HG03520 (cell line): Measurements from ENCODE around the gene PYCARD.
"Not testable (repeated sequence)": the region's sequence is repeated elsewhere in the genome, so short reads cannot be mapped to it uniquely, and the experiment has no call there.

Source experiments
- ATAC-seq: cut with Tn5 transposase; IDR thresholded peaks from one replicate; pipeline ENCODE4 v1.9.1; 2021; ENCODE audit warnings: mild to moderate bottlenecking, moderate library complexity; ENCODE audit not compliant: unreplicated experiment

The PYCARD gene

GRCh38 chr16:31202414-31203375, at the start of gene PYCARD:
TSS of gene PYCARD (minus strand) at chr16:31202760. CDS start at chr16:31202690, 70 bp downstream.
- ATAC-seq: no peak

DNA sequence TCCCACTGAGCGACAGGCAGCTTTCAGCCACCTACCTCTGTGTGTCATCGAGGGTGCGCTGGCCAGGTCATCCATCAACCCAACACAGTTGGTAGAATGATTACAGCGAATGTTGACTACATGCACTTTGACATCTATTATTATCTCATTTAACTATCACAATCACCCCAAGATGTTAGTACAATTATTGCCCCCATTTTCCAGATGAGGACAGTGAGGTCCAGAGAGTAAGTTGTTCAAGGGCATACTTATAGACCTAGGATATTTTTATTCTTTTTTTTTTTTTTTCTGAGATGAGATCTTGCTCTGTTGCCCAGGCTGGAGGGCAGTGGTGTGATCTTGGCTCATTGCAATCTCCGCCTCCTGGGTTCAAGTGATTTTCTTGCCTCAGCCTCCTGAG, 48.9 kb upstream of the PYCARD start:
- no peak for ATAC-seq

DNA sequence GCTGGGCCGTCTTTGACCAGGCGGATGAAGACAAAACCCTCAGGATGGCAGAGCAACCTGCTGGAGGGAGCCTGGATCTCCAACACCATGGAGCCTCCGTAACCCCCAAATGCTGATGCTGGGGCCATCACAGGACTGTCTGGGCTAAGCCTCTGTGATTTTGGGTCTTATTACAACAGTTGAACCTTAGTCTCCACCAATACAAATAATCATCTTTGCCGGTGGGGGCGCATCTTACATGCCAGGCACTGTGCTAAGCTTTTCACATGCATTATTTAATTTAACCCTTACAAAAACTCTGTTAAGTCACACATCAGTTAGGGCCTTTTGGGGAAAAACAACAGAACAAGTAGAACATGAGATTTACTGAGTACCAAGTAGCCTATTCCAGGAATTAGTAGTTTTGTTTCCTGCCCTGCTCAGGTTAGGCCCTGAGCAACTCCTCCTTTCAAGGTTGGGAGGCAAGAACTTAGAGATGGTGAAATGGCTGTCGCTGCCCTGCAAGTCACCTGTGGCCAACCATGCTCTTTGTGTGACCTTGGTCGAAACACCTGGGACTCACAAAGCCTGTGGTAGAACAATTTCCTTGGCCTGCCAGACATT, 48.3 kb upstream of the PYCARD start:
- no peak for ATAC-seq

DNA sequence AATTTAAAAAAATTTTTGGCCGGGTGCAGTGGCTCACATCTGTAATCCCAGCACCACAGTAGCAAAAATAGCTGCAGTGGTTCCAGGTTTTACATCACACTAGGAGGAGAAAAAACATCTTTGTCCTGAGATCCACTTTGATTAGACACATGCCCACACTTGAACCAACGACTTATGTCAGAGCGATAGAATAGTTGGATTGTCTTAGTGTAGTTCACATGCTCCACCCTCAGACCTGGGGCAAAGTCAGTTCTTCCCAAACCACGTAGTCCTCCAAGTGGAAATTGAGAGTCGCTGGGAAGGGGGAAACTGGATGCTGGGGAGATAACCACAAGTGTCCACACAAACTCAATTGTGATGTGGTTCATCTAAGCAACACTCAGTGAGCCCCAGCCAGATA, 45.8 kb upstream of the PYCARD start:
- ATAC-seq: no peak

DNA sequence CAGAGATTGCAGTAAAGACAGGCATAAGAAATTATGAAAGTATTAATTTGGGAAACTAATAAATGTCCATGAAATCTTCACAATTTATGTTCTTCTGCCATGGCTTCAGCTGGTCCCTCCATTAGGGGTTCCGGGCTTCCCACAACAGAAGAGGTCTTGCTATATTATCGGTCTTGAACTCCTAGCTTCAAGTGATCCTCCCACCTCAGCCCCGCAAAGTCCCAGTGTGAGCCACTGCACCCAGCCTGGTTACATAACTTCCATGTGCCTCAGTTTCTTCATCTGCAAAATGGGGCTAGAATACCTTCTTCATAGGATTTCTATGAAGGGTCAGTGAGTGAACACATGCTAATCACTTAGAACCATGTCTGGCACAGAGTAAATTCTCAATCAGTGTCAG, 43.7 kb upstream of the PYCARD start:
- ATAC-seq: no peak

DNA sequence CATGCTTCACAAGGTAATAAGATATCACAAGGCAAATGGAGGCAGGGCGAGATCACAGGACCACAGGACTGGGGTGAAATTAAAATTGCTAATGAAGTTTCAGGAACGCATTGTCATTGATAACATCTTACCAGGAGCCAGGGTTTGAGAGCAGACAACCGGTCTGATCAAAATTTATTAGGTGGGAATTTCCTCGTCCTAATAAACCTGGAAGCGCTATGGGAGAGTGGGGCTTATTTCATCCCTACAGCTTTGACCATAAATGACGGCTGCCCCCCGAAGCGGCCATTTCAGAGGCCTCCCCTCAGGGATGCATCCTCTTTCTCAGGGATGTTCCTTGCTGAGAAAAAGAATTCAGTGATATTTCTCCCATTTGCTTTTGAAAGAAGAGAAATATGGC, 43.0 kb upstream of the PYCARD start:
- ATAC-seq: not testable (repeated sequence)

GRCh38 chr16:31243734-31244670, 41.4 kb upstream of the PYCARD start:
- no peak for ATAC-seq

DNA sequence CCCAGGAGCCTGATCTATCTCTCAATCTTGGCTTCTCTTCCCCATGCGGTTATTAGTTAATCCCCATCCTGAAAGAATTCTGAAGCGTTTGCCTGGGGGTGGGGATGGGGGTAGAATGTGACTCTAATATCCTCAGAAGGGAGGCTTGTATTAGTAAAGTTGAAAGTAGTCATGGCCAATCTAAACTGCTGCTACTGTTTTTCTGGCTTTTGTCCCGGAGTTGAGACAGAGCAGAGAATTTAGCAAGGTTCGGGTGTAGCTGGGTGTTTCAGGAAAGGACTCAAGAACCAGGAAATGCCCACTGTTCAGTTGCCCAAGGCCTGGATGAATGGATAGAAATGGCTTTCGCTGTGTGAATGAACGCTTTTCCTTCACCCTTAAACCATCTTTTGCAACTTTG, 39.6 kb upstream of the PYCARD start:
- no peak for ATAC-seq

DNA sequence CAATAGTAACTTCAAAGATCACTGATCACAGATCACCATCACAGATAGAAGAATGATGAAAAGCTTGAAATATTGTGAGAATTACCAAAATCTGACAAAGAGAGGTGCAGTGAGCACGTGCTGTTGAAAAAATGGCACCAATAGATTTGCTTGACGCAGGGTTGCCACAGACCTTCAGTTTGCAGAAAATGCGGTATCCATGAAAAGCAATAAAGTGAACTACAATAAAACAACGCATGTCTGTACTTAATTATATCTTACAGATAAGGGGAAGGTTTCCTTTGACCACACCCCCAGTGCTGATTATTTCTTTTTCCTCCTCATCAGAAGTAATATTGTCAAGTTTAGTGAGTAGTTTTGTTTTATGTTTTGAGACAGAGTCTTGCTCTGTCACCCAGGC, 35.5 kb upstream of the PYCARD start:
- ATAC-seq: no peak

GRCh38 chr16:31229501-31229900, 26.9 kb upstream of the PYCARD start:
- ATAC-seq: no peak

GRCh38 chr16:31228206-31228605, 25.6 kb upstream of the PYCARD start:
- no peak for ATAC-seq

GRCh38 chr16:31225193-31225592, 22.6 kb upstream of the PYCARD start:
- ATAC-seq: no peak

- ATAC-seq: no peak
Measured at GRCh38 chr16:31224092-31224955, 21.8 kb upstream of the PYCARD start.

GRCh38 chr16:31223044-31223443, 20.5 kb upstream of the PYCARD start:
- ATAC-seq: no peak

DNA sequence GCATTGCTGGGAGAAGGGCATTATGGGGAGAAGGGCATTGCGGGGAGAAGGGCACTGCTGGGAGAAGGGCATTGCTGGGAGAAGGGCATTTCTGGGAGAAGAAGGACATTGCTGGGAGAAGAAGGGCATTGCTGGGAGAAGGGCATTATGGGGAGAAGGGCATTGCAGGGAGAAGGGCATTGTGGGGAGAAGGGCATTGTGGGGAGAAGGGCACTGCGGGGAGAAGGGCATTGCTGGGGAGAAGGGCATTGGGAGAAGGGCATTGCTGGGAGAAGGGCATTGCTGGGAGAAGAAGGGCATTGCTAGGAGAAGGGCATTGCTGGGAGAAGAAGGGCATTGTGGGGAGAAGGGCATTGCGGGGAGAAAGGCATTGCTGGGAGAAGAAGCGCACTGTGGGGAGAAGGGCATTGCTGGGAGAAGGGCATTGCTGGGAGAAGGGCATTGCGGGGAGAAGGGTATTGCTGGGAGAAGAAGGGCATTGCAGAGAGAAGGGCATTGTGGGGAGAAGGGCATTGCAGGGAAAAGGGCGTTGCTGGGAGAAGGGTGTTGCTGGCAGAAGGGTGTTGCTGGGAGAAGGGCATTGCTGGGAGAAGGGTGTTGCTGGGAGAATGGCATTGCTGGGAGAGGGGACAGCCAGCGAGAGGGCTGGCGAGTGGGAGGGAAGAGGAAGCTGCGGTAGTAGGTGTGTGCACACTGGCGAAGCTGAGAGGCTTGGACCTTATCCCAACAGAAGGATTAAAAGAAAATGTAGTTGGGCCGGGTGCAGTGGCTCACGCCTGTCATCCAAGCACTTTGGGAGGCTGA, 19.0 kb upstream of the PYCARD start:
- no peak for ATAC-seq

GRCh38 chr16:31219154-31219741, 16.7 kb upstream of the PYCARD start:
- no peak for ATAC-seq

DNA sequence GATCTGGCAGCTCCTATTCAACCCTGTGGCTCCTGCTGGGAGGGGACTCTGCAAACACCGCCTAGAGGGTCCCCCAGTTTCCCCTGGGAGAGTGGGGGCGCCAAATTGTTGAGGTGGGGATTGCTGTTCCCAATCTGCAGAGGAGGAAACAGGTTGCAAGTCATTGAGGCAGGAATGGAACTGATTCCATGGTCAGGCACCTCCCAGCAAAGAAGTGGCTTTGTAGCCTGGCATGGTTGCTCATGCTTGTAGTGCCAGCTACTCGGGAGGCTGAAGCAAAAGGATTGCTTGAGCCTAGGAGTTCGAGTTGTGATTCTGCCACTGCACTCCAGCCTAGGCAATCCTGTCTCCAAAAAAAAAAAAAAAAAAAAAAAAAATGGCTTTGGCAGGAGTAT, 14.6 kb upstream of the PYCARD start:
- no peak for ATAC-seq

DNA sequence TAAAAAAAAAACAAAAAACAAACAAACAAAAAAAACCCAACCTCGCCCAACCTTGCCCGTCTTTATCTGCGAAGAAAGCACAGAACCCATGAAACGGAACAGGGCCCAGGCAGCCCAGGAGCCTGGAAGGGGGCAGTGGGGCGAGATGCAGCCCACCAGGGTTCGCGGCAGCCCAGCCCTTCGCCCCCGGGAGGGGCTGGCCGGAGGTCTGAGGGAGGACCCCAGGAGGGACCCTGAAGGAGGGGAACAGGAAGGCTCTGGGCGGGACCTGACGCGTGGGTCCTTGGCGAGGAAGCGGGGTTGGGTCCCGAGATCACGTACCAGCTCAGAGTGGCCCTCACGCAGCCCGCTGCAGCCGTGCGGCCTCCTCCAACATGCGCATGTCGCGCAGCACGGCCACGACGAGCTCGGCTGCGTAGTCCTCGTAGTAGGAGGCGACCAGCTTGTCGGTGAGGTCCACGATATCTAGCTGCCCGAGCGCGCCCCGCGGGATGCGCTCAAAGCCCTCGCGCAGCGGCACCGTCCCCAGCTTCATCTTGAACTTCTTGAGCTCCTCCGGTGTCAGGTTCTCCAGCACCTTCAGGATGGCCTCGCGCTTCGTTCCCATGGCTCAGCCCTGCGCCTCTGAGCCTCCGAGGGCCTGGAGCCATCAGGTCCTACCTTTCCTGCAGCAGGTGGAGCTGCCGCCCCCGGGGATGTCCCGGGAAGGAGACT, 14.0 kb upstream of the PYCARD start, which contains the start of gene PYDC1:
TSS of gene PYDC1 (minus strand) at position 714 of the 714 bp plus-strand sequence. CDS start at position 607, 107 bp downstream.
- ATAC-seq: no peak
